ENCODE measurements around the gene SCAMP4. TPM values are rescaled to one million over a fixed set of nuclear protein-coding genes. Genes with fewer than 3 reads are reported as not detected.

SCAMP4 gene
- polyA plus RNA-seq, 1 of the 3 experiments (the other 2 are of a cell fraction): 30.0 TPM

GRCh38 chr19:1936430-1936829, 31.2 kb downstream of the SCAMP4 start:
- ChIA-PET POLR2A (no interaction called here), CTCF (interaction anchor here (1.1 to 1.3 kb wide), 2 partner anchors 39 to 297 kb away, joined by 3 to 4 read pairs; no protein-coding TSS in a partner anchor)
- H3K4me2 ChIP-seq: no peak overlapping the region
- no peak overlapping the region for H2AFZ ChIP-seq (ENCODE audit: low read depth)
- peaks cover 2% of the 10 kb centered on the region; the same call in 1 of the 2 replicates for H3K79me2 ChIP-seq (ENCODE audit: insufficient read depth)
- no peak for DNase-seq
- no peak overlapping the region for H3K9ac ChIP-seq
- no peaks in the 10 kb centered on the region for H3K9me3 ChIP-seq
- H3K27ac ChIP-seq (ENCODE audit: low read depth in 2 of 2, low read length in 1 of 2): no peak overlapping the region
- H3K9me2 ChIP-seq: no peaks in the 10 kb centered on the region
- no peaks in the 10 kb centered on the region for H4K20me1 ChIP-seq (ENCODE audit: insufficient read depth)
- no peak overlapping the region for H3K4me3 ChIP-seq (ENCODE audit: low read depth in 2 of 2, low read length in 1 of 2)
- H3K36me3 ChIP-seq (replicated peaks in 1 of 2; ENCODE audit: control insufficient read depth in 1 of 2, insufficient read depth in 2 of 2, low read length in 1 of 2): no peaks in the 10 kb centered on the region
- H3K27me3 ChIP-seq (ENCODE audit: insufficient read depth): no peaks in the 10 kb centered on the region
- H3F3A ChIP-seq (replicated peaks; ENCODE audit: insufficient read depth): peaks cover 8% of the 10 kb centered on the region
- WGBS (ENCODE audit: low lambda C conversion rate): 92% methylated on average over 3 of the region's 3 CpGs
- peaks cover 6 to 7% of the 10 kb centered on the region in 2 experiments; a peak in 3 of 4 replicates for H3K4me1 ChIP-seq (ENCODE audit: control insufficient read depth in 1 of 2, insufficient read depth in 2 of 2, low read depth in 1 of 2, low read length in 1 of 2)
- TF ChIP-seq USF2 (IDR thresholded peaks at IDR 0.05; ENCODE audit: borderline replicate concordance, low read depth, low read length): no peak
- no peak for TF ChIP-seq FOSL2 (IDR thresholded peaks at IDR 0.05; ENCODE audit: borderline replicate concordance, low read depth)
- no peak for TF ChIP-seq RAD21 (IDR thresholded peaks at IDR 0.05; ENCODE audit: low read length)
- no peak for TF ChIP-seq EZH2phosphoT487 (IDR thresholded peaks at IDR 0.05; ENCODE audit: borderline replicate concordance, low read depth)
- TF ChIP-seq IRF3 (IDR thresholded peaks at IDR 0.05; ENCODE audit: low read depth, low read length): no peak
- no peak for TF ChIP-seq REST (IDR thresholded peaks at IDR 0.05; ENCODE audit: low read depth, low read length)
- TF ChIP-seq POLR2AphosphoS5 (IDR thresholded peaks at IDR 0.05; ENCODE audit: low read depth, low read length): no peak

GRCh38 chr19:1936916-1937610, 31.9 kb downstream of the SCAMP4 start:
- CTCF ChIA-PET: interaction anchor here (0.6 to 1.3 kb wide), 5 partner anchors 8 to 297 kb away, joined by 3 to 5 read pairs (median 3); no protein-coding TSS in a partner anchor
- Histone ChIP-seq H3K4me3 (ENCODE audit: low read depth in 2 of 2, low read length in 1 of 2) (no peak overlapping the region), H3K27ac (ENCODE audit: low read depth in 2 of 2, low read length in 1 of 2) (no peak overlapping the region), H3K9ac (no peak overlapping the region), H3K4me2 (no peak overlapping the region), H3F3A (replicated peaks; ENCODE audit: insufficient read depth) (peaks cover 12% of the 10 kb centered on the region), H4K20me1 (ENCODE audit: insufficient read depth) (peaks cover under 1% of the 10 kb centered on the region; the same call in 1 of the 2 replicates), H3K4me1 (ENCODE audit: control insufficient read depth in 1 of 2, insufficient read depth in 2 of 2, low read depth in 1 of 2, low read length in 1 of 2) (peaks cover 6 to 7% of the 10 kb centered on the region in 2 experiments; a peak in 3 of 4 replicates), H3K9me2 (no peaks in the 10 kb centered on the region), H3K36me3 (replicated peaks in 1 of 2; ENCODE audit: control insufficient read depth in 1 of 2, insufficient read depth in 2 of 2, low read length in 1 of 2) (no peaks in the 10 kb centered on the region), H2AFZ (ENCODE audit: low read depth) (no peak overlapping the region), H3K79me2 (ENCODE audit: insufficient read depth) (peaks cover 8% of the 10 kb centered on the region; the same call in 1 of the 2 replicates), H3K27me3 (ENCODE audit: insufficient read depth) (no peaks in the 10 kb centered on the region), H3K9me3 (no peaks in the 10 kb centered on the region)
- POLR2A ChIA-PET: interaction anchor here (0.7 kb wide), 1 partner anchor 287 kb away, joined by 4 read pairs; no protein-coding TSS in a partner anchor
- 95% methylated on average over 17 of the region's 24 CpGs for WGBS (ENCODE audit: low lambda C conversion rate)
- DNase-seq: no peak
- no peak for TF ChIP-seq TEAD4 (IDR thresholded peaks at IDR 0.05; ENCODE audit: borderline replicate concordance, insufficient read depth)
- TF ChIP-seq RXRA (IDR thresholded peaks at IDR 0.05; ENCODE audit: borderline replicate concordance, low read depth): no peak
- no peak for TF ChIP-seq FOXM1 (IDR thresholded peaks at IDR 0.05; ENCODE audit: low read depth)
- TF ChIP-seq NFIC (IDR thresholded peaks at IDR 0.05; ENCODE audit: borderline replicate concordance): no peak
- TF ChIP-seq MAX (IDR thresholded peaks at IDR 0.05; ENCODE audit: low read depth): no peak
- TF ChIP-seq FOSL2 (IDR thresholded peaks at IDR 0.05; ENCODE audit: borderline replicate concordance, low read depth): no peak
- no peak for TF ChIP-seq CHD2 (IDR thresholded peaks at IDR 0.05; ENCODE audit: low read length, partially characterized antibody)
- no peak for TF ChIP-seq ELF1 (IDR thresholded peaks at IDR 0.05)
- no peak for TF ChIP-seq GATA2 (CRISPR knock-in tag; IDR thresholded peaks at IDR 0.05)
- TF ChIP-seq FOXJ3 (CRISPR knock-in tag; IDR thresholded peaks at IDR 0.05): no peak
- no peak for TF ChIP-seq MEF2A (IDR thresholded peaks at IDR 0.05; ENCODE audit: borderline replicate concordance, low read depth)
- TF ChIP-seq PBX3 (IDR thresholded peaks at IDR 0.05): no peak
- TF ChIP-seq IRF3 (IDR thresholded peaks at IDR 0.05; ENCODE audit: low read depth, low read length): no peak
